Right ventricle myocardium superior (tissue), 1 donor: ENCODE measurements around the gene TBCD. TPM values are rescaled to one million over a fixed set of nuclear protein-coding genes. Genes with fewer than 3 reads are reported as not detected.
A peak's percentile ranks its signal among the peaks of the same experiment; 100 is the strongest.

ENCODE experiments used
- ATAC-seq: fragments of 200-7000 bp; cut with Tn5 transposase; one replicate; pipeline ENCODE4 v1.9.1; 2020; ENCODE audit warnings: mild to moderate bottlenecking; ENCODE audit not compliant: poor library complexity
- DNase-seq: peaks from one replicate; pipeline ENCODE4 v3.0.0-alpha.2; 2020
- intact Hi-C: fragments of 100-400 bp; cut with DNase I; formaldehyde crosslinking; loops from one replicate; pipeline ENCODE4 v1.11.2; 2022
- total RNA-seq: library from RNA; stranded (reverse); fragmentation: NEBNext Ultra II Directional; extraction: Animal tissue kit (Norgen Biotek cat#: 25700); gene quantifications from one replicate; pipeline ENCODE4 v1.2.1, GENCODE V29; 2021
- donor health status: DM: no; HTN: yes; CAD: no; lungs with severe emphysema.

Gene TBCD
- total RNA-seq, 1 donor from 2014 or later: 45.1 TPM

DNA sequence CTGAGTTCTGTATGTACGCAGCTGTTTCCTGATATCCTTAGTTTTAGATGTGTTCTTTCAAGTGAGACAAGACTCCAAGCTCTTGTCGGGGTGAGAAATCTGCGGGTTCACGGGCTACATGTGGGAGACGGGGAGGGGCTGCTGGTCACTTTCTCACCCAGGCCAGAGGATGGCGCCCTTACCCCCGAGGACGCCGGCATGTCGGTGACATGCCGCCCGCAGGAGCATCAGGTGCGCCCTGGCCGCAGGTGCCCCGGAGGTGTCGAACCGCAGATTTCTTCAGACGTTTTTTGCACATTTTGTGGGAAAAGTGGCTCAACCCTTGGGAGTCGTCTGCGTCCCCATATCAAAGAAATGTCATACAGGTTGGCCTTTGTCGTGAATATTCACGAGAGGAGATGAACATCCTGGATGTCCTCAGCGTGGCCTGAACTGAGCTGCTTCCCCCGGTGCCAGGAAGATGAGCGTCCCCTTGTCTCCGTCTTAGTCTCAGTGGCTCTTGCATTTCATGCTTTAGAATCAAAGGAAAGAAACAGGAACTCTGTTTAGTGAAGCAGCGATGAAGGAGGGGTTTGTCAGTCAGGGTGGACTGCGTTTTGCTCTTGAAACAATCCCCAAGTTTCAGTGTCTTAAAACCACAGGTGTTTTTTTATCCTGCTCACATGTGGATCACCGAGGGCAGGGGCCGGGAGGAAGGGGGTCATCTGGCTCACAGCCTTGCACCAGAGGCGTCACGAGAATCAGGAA lies 163.3 kb downstream of the TBCD start:
- no peak for DNase-seq
- intact Hi-C loops: no loop called here
- ATAC-seq: no peak

DNA sequence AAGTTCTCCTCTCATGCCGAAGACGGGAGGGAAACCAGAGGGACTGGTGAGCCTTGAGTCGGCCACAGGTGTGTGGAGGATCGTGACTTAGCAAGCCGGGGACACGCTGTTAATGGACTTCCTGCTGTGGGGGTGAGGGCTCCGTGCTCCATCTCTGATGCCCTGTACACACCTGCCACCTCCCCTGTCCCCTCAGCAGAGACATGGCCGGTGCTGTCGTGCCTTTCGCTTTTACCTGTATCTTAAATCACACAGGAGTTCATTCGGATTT lies 163.8 kb downstream of the TBCD start:
- no peak for ATAC-seq
- intact Hi-C loops: no loop called here
- no peak for DNase-seq

- intact Hi-C loops: no loop called here
- DNase-seq (no peak), ATAC-seq (no peak)
Measured at GRCh38 chr17:82917699-82918345, 166.0 kb downstream of the TBCD start.

DNA sequence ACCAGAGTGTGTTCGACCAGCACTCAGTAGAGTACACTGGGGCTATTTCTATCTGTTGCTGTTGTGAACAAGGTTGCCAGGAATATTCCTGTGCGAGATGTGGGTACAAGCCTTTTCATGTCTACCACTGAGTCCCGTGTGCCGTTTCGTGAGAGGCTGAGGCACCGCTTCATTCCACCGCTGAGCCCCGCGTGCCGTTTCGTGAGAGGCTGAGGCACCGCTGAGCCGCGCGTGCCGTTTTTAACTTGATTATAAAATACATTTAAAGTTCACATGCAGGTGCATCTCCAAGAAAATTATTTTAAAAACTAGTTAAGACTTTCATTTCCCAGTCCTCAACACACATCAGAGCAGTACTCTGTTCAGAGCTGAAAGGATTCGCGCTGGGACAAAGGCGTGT lies 166.6 kb downstream of the TBCD start:
- no peak for ATAC-seq
- DNase-seq: no peak
- intact Hi-C loops: no loop called here

DNA sequence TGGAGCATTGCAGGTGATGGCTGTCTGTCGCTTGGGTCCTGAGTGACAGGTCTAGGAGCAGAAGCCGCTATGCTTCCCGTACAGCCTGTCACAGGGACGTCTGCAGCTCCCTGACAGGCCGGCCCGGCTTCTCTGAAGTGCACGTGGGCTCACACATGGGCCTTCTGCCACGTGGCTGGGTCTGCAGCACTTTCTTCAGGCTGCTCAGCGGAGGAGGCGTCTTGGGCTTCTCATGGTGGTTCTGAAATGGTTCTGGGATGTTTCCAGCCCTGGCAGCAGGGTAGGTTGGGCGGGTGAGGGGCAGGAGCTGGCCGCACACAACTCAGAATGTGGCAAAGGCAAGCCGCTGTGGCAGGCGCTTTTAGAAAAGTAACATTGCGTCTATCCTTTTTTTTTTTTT lies 168.3 kb downstream of the TBCD start:
- DNase-seq: no peak
- intact Hi-C loops: no loop called here
- no peak for ATAC-seq

GRCh38 chr17:82920715-82921114 lies 168.8 kb downstream of the TBCD start:
- DNase-seq (no peak), ATAC-seq (no peak)
- intact Hi-C loops: no loop called here

DNA sequence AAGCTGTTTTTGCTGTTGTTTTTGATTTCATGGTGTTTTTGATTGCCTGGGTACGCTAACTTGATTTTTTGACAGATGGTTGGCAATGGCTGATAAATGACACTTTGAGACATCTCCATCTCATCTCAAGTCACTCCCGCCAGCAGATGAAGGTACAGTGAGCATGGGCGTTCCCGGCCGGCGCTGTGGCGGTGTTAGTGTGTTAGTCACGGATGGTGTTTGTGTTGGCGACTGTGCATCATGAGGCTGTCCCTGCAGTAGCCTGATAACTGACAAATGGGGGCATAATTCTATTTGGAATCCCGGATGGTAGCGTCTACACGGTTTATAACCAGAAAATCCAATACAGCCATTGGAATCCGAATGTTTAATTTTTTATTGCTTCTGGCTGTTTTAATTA lies 169.6 kb downstream of the TBCD start:
- DNase-seq (peak; percentile 42), ATAC-seq (no peak)
- intact Hi-C loops: no loop called here

- intact Hi-C loops: no loop called here
- ATAC-seq: no peak
- DNase-seq: peak; percentile 37
Measured at GRCh38 chr17:82922646-82923045, 170.8 kb downstream of the TBCD start.

GRCh38 chr17:82923366-82924113 lies 171.7 kb downstream of the TBCD start:
- peak; percentile 24 for DNase-seq
- intact Hi-C loops: no loop called here
- ATAC-seq: no peak

DNA sequence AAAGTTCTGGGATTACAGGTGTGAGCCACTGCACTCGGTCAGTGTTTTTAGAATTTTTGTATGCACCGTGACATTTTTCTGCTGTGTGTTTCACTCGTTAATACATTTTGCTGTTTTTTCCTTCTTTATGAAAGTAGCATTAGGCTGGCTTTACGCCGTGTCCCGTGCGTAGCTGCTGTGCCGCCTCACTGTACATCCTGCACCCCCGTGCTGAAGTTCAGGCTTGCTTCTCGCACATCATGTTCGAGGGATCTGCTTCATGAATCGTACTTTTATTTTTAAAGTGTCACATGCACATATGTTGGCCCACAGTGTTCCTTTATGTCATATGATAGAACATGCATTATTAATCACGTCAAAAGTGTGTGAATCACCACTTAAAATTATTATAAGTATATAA lies 172.3 kb downstream of the TBCD start:
- intact Hi-C loops: no loop called here
- ATAC-seq: no peak
- DNase-seq: peak; percentile 17

DNA sequence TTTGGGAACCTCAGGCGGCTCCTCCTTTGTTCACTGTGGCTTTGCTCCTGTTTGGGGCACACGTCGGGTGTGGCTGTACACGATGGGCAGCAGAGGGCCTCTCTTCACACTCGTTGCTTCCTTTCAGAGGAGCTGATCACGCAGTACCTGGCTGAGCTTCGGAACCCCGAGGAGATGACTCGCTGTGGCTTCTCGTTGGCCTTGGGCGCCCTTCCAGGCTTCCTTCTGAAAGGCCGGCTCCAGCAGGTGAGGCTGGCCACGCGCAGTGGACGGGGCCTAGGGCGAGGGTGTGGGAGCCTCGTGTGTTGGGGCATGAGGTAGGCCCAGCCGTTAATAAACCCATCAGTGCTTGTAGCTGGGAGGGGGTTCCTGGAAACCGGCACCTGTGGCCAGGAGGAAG lies 172.9 kb downstream of the TBCD start:
- intact Hi-C loops: no loop called here
- no peak for ATAC-seq
- peak; percentile 24 for DNase-seq

GRCh38 chr17:82925336-82925735 lies 173.5 kb downstream of the TBCD start:
- DNase-seq: peak; percentile 16
- no peak for ATAC-seq
- intact Hi-C loops: no loop called here

DNA sequence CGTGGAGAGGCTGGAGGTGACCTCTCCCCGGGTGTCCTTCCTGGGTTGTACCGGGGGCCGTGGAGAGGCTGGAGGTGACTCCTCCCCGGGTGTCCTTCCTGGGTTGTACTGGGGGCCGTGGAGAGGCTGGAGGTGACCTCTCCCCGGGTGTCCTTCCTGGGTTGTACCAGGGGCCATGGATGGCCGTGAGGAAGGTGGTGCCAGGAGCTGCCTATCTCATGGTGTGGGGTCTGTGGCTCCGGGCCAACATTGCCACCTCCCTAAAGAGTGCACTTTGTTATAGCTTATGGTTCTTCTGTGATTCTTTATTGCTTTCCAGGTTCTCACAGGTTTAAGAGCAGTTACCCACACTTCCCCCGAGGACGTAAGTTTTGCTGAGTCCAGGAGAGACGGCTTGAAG lies 174.2 kb downstream of the TBCD start:
- no peak for ATAC-seq
- intact Hi-C loops: no loop called here
- peak; percentile 20 for DNase-seq

DNA sequence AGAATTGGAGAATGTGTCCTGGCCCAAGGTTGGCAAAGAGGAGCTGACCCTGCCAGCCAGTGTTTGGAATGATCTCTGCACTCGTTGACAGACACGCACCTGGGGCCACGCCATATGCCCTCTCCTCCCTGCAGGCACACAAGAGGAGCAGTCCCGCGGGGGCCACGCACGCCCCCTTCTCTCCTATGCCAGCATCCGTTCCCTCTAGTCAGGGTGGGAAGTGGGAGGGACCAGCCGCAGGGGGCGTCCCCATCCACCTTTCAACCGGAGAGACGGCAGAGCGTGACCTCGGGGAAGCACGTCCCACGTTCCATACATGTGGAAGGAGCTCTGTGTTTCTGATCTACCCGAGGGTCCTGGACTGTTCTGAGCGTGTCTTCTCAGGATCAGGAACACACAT lies 174.9 kb downstream of the TBCD start:
- ATAC-seq (no peak), DNase-seq (peak; percentile 24)
- intact Hi-C loops: no loop called here

DNA sequence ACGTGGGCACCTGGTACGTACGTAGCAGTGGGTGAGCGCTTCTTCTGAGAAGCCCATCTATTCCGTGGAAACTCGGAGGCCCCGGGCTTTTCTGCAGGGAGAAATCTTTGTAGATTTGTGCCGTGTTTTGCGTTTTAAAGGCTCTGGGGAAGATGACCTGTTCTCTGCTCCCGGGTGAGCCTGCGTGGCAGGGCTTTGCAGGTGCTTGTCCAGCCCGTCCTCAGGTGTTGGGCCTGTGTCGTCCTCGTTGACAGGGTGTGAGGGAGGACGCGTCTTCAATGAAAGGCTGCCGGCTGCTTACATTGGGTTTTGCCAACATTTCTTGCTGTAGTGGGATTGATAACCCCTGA lies 175.4 kb downstream of the TBCD start:
- intact Hi-C loops: no loop called here
- DNase-seq: no peak

DNA sequence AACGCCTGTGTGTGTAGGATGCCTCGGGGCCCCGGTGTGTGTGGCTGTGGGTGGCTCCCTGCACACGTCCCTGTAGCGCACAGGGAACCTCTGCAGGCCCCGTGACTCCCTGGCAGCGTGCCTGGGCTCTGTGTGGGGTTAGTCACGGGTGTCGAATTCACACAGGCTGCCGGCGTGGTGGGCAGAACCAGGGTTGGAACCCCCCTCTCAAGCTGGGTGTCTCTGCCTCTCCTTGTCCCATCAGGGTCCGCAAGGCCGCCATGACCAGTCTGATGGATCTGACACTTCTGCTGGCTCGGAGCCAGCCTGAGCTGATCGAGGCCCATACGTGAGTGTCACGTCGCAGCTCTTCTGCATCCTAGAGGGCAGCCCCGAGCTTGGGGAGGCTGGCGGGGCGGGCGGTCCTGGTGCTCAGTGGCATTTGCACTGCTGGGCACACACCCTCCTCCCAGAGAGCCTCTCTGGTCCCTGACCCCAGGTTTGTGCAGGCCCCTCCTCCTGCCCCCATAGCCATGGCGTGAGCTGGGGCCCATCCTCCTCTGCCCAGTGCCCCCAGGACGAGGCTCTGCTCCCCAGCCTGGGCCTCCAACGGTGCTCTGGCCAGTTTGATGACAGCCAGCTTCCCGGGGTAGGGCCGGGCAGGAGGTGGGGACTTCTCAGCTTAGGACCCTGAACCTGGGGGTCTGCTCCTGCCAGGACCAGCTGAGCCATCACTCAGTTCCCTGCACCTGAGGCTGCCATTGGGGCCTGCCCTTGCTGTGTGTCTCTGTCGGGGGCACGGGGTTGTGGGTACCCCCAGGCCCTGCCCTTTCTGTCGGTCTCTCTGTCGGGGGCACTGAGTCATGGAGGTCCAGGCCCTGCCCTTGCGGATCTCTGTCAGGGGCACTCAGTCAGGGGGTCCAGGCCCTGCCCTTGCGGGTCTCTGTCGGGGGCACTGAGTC lies 176.1 kb downstream of the TBCD start:
- intact Hi-C loops: no loop called here
- no peak for ATAC-seq
- peak; percentile 40 for DNase-seq

More for the DNA sequence above, 175.4 kb downstream of the TBCD start:
- ATAC-seq: no peak

- ATAC-seq: no peak
- intact Hi-C loops: no loop called here
- DNase-seq: peak; percentile 33
Measured at GRCh38 chr17:82929011-82929622, 177.3 kb downstream of the TBCD start.

DNA sequence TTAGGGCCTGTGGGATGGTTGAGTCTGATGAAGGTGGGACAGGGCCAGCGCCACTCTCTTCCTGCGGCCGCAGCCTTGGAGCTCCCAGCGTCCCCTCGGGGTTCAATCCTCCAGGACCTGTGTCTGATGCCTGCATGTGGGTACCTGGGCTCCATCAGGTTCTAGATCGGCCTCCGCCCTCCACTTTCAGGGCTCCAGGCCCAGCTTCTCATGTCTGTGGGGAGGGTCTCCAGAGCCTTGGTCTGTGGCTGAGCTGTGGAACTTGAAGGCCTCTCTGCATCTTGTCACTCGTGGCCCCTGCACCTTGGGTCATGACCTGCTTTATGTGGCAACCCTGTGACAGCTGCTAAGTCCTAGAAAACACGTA lies 177.8 kb downstream of the TBCD start:
- no peak for ATAC-seq
- intact Hi-C loops: no loop called here
- DNase-seq: peak; percentile 31
